Mesothelial cell of epicardium (in vitro differentiated cells): ENCODE results near the gene DPYD. TPM values are rescaled to one million over a fixed set of nuclear protein-coding genes. Genes with fewer than 3 reads are reported as not detected.

Source experiments
- DNase-seq, 2 experiments: peaks; one replicate each; pipeline ENCODE4 v3.0.0; 2021; ENCODE audit warnings: low spot score in 2 of 2; ENCODE audit not compliant: unreplicated experiment in 2 of 2
- H3K27ac Mint-ChIP-seq: 2 replicates; pipeline ENCODE4 v1.8.0; 2021; ENCODE audit warnings: mixed read lengths
- H3K27me3 Mint-ChIP-seq: 2 replicates; pipeline ENCODE4 v1.8.0; 2021; ENCODE audit warnings: low read depth, mixed read lengths
- H3K36me3 Mint-ChIP-seq: 2 replicates; pipeline ENCODE4 v1.8.0; 2021; ENCODE audit warnings: mixed read lengths
- H3K4me1 Mint-ChIP-seq: 2 replicates; pipeline ENCODE4 v1.8.0; 2021; ENCODE audit warnings: mixed read lengths
- H3K4me3 Mint-ChIP-seq: 2 replicates; pipeline ENCODE4 v1.8.0; 2021; ENCODE audit warnings: mild to moderate bottlenecking, moderate library complexity, mixed read lengths
- H3K9me3 Mint-ChIP-seq: 2 replicates; pipeline ENCODE4 v1.8.0; 2021; ENCODE audit warnings: mixed read lengths
- CTCF ChIP-seq: fragments of 200-600 bp; sonication (generic); IDR thresholded peaks from one replicate; pipeline ENCODE4 v1.5.0; 2021; ENCODE audit warnings: antibody characterized with exemption; ENCODE audit not compliant: unreplicated experiment
- total RNA-seq: library from RNA; stranded (reverse); gene quantifications from 3 replicates; pipeline ENCODE4 v1.2.1, GENCODE V29; 2021

The DPYD gene
- total RNA-seq, 1 donor from 2014 or later: 13.3 TPM

- no peak for DNase-seq
- Mint-ChIP-seq H3K4me1 (no peaks in the 10 kb centered on the region), H3K36me3 (no peaks in the 10 kb centered on the region), H3K9me3 (peaks cover 6% of the 10 kb centered on the region), H3K27me3 (no peaks in the 10 kb centered on the region), H3K4me3 (no peak overlapping the region), H3K27ac (no peak overlapping the region)
- TF ChIP-seq CTCF: no peak
Observed at GRCh38 chr1:97834899-97835298, 85.9 kb downstream of the DPYD start.

GRCh38 chr1:97833881-97834280, 87.0 kb downstream of the DPYD start:
- Mint-ChIP-seq H3K27me3 (no peaks in the 10 kb centered on the region), H3K27ac (no peak overlapping the region), H3K4me1 (no peaks in the 10 kb centered on the region), H3K36me3 (no peaks in the 10 kb centered on the region), H3K9me3 (peaks cover under 1% of the 10 kb centered on the region), H3K4me3 (no peak overlapping the region)
- no peak for DNase-seq
- TF ChIP-seq CTCF: no peak

- Mint-ChIP-seq H3K27me3 (no peaks in the 10 kb centered on the region), H3K4me3 (no peak overlapping the region), H3K4me1 (no peaks in the 10 kb centered on the region), H3K36me3 (no peaks in the 10 kb centered on the region), H3K9me3 (no peaks in the 10 kb centered on the region), H3K27ac (no peak overlapping the region)
- TF ChIP-seq CTCF: no peak
- DNase-seq: no peak
Observed at GRCh38 chr1:97832481-97832880, 88.4 kb downstream of the DPYD start.

GRCh38 chr1:97827887-97828286, 92.9 kb downstream of the DPYD start:
- Mint-ChIP-seq H3K4me3 (no peak overlapping the region), H3K27me3 (no peaks in the 10 kb centered on the region), H3K9me3 (no peaks in the 10 kb centered on the region), H3K36me3 (no peaks in the 10 kb centered on the region), H3K27ac (no peak overlapping the region), H3K4me1 (no peaks in the 10 kb centered on the region)
- TF ChIP-seq CTCF: no peak
- no peak for DNase-seq

- Mint-ChIP-seq H3K9me3 (no peaks in the 10 kb centered on the region), H3K4me3 (no peak overlapping the region), H3K27me3 (no peaks in the 10 kb centered on the region), H3K27ac (no peak overlapping the region), H3K4me1 (no peaks in the 10 kb centered on the region), H3K36me3 (no peaks in the 10 kb centered on the region)
- no peak for TF ChIP-seq CTCF
- no peak for DNase-seq
Observed at GRCh38 chr1:97826820-97827219, 94.0 kb downstream of the DPYD start.

GRCh38 chr1:97824624-97825023, 96.2 kb downstream of the DPYD start:
- no peak for DNase-seq
- no peak for TF ChIP-seq CTCF
- H3K9me3 Mint-ChIP-seq: no peaks in the 10 kb centered on the region
- H3K27ac Mint-ChIP-seq: no peak overlapping the region
- H3K4me1 Mint-ChIP-seq: no peaks in the 10 kb centered on the region
- H3K4me3 Mint-ChIP-seq: no peak overlapping the region
- no peaks in the 10 kb centered on the region for H3K36me3 Mint-ChIP-seq
- H3K27me3 Mint-ChIP-seq: no peaks in the 10 kb centered on the region
